ENCODE results near the gene WNT11. TPM values are rescaled to one million over a fixed set of nuclear protein-coding genes. Genes with fewer than 3 reads are reported as not detected.

Gene WNT11
- total RNA-seq, 1 experiment from 2014 or later = 0.40 TPM

- H3K4me2 ChIP-seq (ENCODE audit: low read length) = no peak overlapping the region
- intact Hi-C loops (cut with micrococcal nuclease) = no loop called here
- CTCF ChIA-PET = interaction anchor here (0.6 kb wide), 1 partner anchor 278 kb away, joined by 8 read pairs; no protein-coding TSS in a partner anchor
These were observed 27.1 kb upstream of the WNT11 start for GRCh38 chr11:76233196-76233921.

GRCh38 chr11:76232026-76232665, 25.8 kb upstream of the WNT11 start:
- intact Hi-C loops (cut with micrococcal nuclease) = no loop called here
- BruUV-seq (replicated peaks) = no TSS peak
- CTCF ChIA-PET = no interaction called here
- Histone ChIP-seq H3K79me2 (ENCODE audit: low read length) (no peaks in the 10 kb centered on the region), H3K4me2 (ENCODE audit: low read length) (no peak overlapping the region), H3K36me3 (ENCODE audit: low read depth, low read length) (no peaks in the 10 kb centered on the region), H3K27me3 (ENCODE audit: low read length) (no peaks in the 10 kb centered on the region), H3K9ac (ENCODE audit: low read length) (no peak overlapping the region), H2AFZ (ENCODE audit: low read length) (no peak overlapping the region), H4K20me1 (ENCODE audit: low read length) (no peaks in the 10 kb centered on the region), H3K27ac (ENCODE audit: low read length) (no peak overlapping the region), H3K9me2 (replicated peaks; ENCODE audit: low read length) (no peaks in the 10 kb centered on the region), H3K9me3 (ENCODE audit: low read length) (no peaks in the 10 kb centered on the region), H3K4me1 (ENCODE audit: insufficient read depth, low read length) (peaks cover 15% of the 10 kb centered on the region), H3F3A (ENCODE audit: low read length, unreplicated experiment) (no peaks in the 10 kb centered on the region), H3K4me3 (ENCODE audit: low read length) (no peak overlapping the region)
- ATAC-seq = no peak
- DNase-seq = no peak
- POLR2A ChIA-PET (ENCODE audit: unreplicated experiment) = no interaction called here
- TF ChIP-seq EZH2phosphoT487 (IDR thresholded peaks at IDR 0.05; ENCODE audit: borderline replicate concordance, low read length) = no peak
- no peak for TF ChIP-seq EZH2 (IDR thresholded peaks at IDR 0.05; ENCODE audit: low read length, unreplicated experiment)
- TF ChIP-seq CTCF (conservative IDR thresholded peaks at IDR 0.05; ENCODE audit: low read depth, low read length) = no peak

More at GRCh38 chr11:76233196-76233921, 27.1 kb upstream of the WNT11 start:
- Histone ChIP-seq H3K9me3 (ENCODE audit: low read length) (no peaks in the 10 kb centered on the region), H2AFZ (ENCODE audit: low read length) (no peak overlapping the region), H3K36me3 (ENCODE audit: low read depth, low read length) (no peaks in the 10 kb centered on the region), H3K4me1 (ENCODE audit: insufficient read depth, low read length) (peaks cover 15% of the 10 kb centered on the region), H3F3A (ENCODE audit: low read length, unreplicated experiment) (no peaks in the 10 kb centered on the region), H3K9me2 (replicated peaks; ENCODE audit: low read length) (no peaks in the 10 kb centered on the region), H3K27me3 (ENCODE audit: low read length) (no peaks in the 10 kb centered on the region), H3K9ac (ENCODE audit: low read length) (no peak overlapping the region), H3K27ac (ENCODE audit: low read length) (no peak overlapping the region), H4K20me1 (ENCODE audit: low read length) (no peaks in the 10 kb centered on the region), H3K79me2 (ENCODE audit: low read length) (no peaks in the 10 kb centered on the region), H3K4me3 (ENCODE audit: low read length) (no peak overlapping the region)
- POLR2A ChIA-PET (ENCODE audit: unreplicated experiment) = no interaction called here
- TF ChIP-seq EZH2phosphoT487 (IDR thresholded peaks at IDR 0.05; ENCODE audit: borderline replicate concordance, low read length) = no peak
- TF ChIP-seq CTCF (conservative IDR thresholded peaks at IDR 0.05; ENCODE audit: low read depth, low read length) = no peak
- TF ChIP-seq EZH2 (IDR thresholded peaks at IDR 0.05; ENCODE audit: low read length, unreplicated experiment) = no peak
- DNase-seq = no peak
- no peak for ATAC-seq
- BruUV-seq (replicated peaks) = no TSS peak
